Activated naive CD8-positive, alpha-beta T cell treated with anti-CD3 and anti-CD28 coated beads, Interleukin-2, amount 10 ng/mL, durations not matched to agents 7 days and 5 days (primary cell): ENCODE measurements around the gene TGFB1. TPM values are rescaled to one million over a fixed set of nuclear protein-coding genes. Genes with fewer than 3 reads are reported as not detected.

Experiments
- ATAC-seq: fragments of 150-1000 bp; cut with Tn5 transposase; one replicate; pipeline ENCODE4 v1.10.0; 2021; ENCODE audit warnings: low read depth, moderate library complexity
- POLR2A ChIA-PET: fragments of 350-600 bp; sonication (Branson Sonifier 250); formaldehyde crosslinking; loops from one replicate; lab custom pipeline; 2021; ENCODE audit warnings: antibody characterized with exemption; lab: Charles Lee
- DNase-seq: peaks from one replicate; pipeline ENCODE4 v3.0.0; 2021
- H3K27ac Mint-ChIP-seq: one replicate; pipeline ENCODE4 v1.8.0; 2022; ENCODE audit warnings: mild to moderate bottlenecking, mixed read lengths
- H3K27me3 Mint-ChIP-seq: one replicate; pipeline ENCODE4 v1.8.0; 2022; ENCODE audit warnings: mild to moderate bottlenecking, moderate library complexity, mixed read lengths
- H3K36me3 Mint-ChIP-seq: one replicate; pipeline ENCODE4 v1.8.0; 2021; ENCODE audit warnings: mild to moderate bottlenecking, mixed read lengths
- H3K4me1 Mint-ChIP-seq: one replicate; pipeline ENCODE4 v1.8.0; 2021; ENCODE audit warnings: mixed read lengths
- H3K4me3 Mint-ChIP-seq: one replicate; pipeline ENCODE4 v1.8.0; 2022; ENCODE audit warnings: mild to moderate bottlenecking, moderate library complexity, mixed read lengths
- H3K9me3 Mint-ChIP-seq: one replicate; pipeline ENCODE4 v1.8.0; 2021; ENCODE audit warnings: mixed read lengths
- total RNA-seq, 2 experiments: library from RNA; stranded (reverse); gene quantifications; one replicate each; pipeline ENCODE4 v1.2.3, GENCODE V29; 2021

TGFB1 gene
- total RNA-seq, 2 experiments from 2014 or later: 172 to 179 TPM

- ATAC-seq (no peak), DNase-seq (no peak)
- POLR2A ChIA-PET: interaction anchor here (0.7 to 4.4 kb wide), 13 partner anchors 11 to 184 kb away, joined by 3 to 64 read pairs (median 6); partner anchors contain the start of genes CCDC97, DMAC2, HNRNPUL1 and TGFB1
- Mint-ChIP-seq H3K4me1 (peaks cover 24% of the 10 kb centered on the region), H3K27ac (peak overlapping the region; percentile 99), H3K36me3 (peaks cover 10% of the 10 kb centered on the region), H3K9me3 (no peaks in the 10 kb centered on the region), H3K4me3 (peak overlapping the region; percentile 98), H3K27me3 (no peaks in the 10 kb centered on the region)
These were observed 11.0 kb upstream of the TGFB1 start for GRCh38 chr19:41364524-41365391.

- Mint-ChIP-seq H3K4me1 (peaks cover 25% of the 10 kb centered on the region), H3K27ac (peak within 1 kb of the TSS; percentile 99), H3K27me3 (no peaks in the 10 kb centered on the region), H3K4me3 (peak within 1 kb of the TSS; percentile 98), H3K9me3 (no peaks in the 10 kb centered on the region), H3K36me3 (peaks cover 11% of the 10 kb centered on the region)
- POLR2A ChIA-PET: interaction anchor here (0.6 to 4.4 kb wide), 17 partner anchors 10 to 185 kb away, joined by 3 to 64 read pairs (median 4); partner anchors contain the start of genes CCDC97, DMAC2, HNRNPUL1 and TGFB1
- DNase-seq (peak; percentile 96), ATAC-seq (peak; percentile 90)
These were observed 10.2 kb upstream of the TGFB1 start, which contains the start of gene B9D2 for GRCh38 chr19:41363753-41364523. TSS of gene B9D2 (minus strand) at chr19:41364149. CDS start at chr19:41363519, 630 bp downstream.

GRCh38 chr19:41363371-41363752 is 9.6 kb upstream of the TGFB1 start:
- Mint-ChIP-seq H3K4me3 (peak overlapping the region; percentile 98), H3K27ac (peak overlapping the region; percentile 99), H3K9me3 (no peaks in the 10 kb centered on the region), H3K36me3 (peaks cover 11% of the 10 kb centered on the region), H3K4me1 (peaks cover 28% of the 10 kb centered on the region), H3K27me3 (no peaks in the 10 kb centered on the region)
- ATAC-seq (no peak), DNase-seq (no peak)
- POLR2A ChIA-PET: interaction anchor here (0.6 to 4.4 kb wide), 14 partner anchors 10 to 168 kb away, joined by 3 to 64 read pairs (median 5); partner anchors contain the start of genes CCDC97, DMAC2, HNRNPUL1 and TGFB1

GRCh38 chr19:41362143-41362847 is 8.6 kb upstream of the TGFB1 start:
- DNase-seq (no peak), ATAC-seq (no peak)
- H3K4me3 Mint-ChIP-seq: peak overlapping the region; percentile 98
- no peaks in the 10 kb centered on the region for H3K9me3 Mint-ChIP-seq
- peak overlapping the region; percentile 99 for H3K27ac Mint-ChIP-seq
- H3K27me3 Mint-ChIP-seq: no peaks in the 10 kb centered on the region
- H3K36me3 Mint-ChIP-seq: peaks cover 11% of the 10 kb centered on the region
- H3K4me1 Mint-ChIP-seq: peaks cover 38% of the 10 kb centered on the region
- POLR2A ChIA-PET: interaction anchor here (0.8 to 4.4 kb wide), 4 partner anchors 9 to 77 kb away, joined by 3 to 64 read pairs (median 12); partner anchors contain the start of genes CCDC97, DMAC2 and TGFB1

- no peak for ATAC-seq
- no peak for DNase-seq
- peaks cover 8% of the 10 kb centered on the region for H3K36me3 Mint-ChIP-seq
- POLR2A ChIA-PET: interaction anchor here (0.6 to 1.0 kb wide), 2 partner anchors 24 to 155 kb away, joined by 3 read pairs; no protein-coding TSS in a partner anchor
- H3K9me3 Mint-ChIP-seq: no peaks in the 10 kb centered on the region
- peak overlapping the region; percentile 58 for H3K27ac Mint-ChIP-seq
- H3K4me3 Mint-ChIP-seq: no peak overlapping the region
- no peaks in the 10 kb centered on the region for H3K27me3 Mint-ChIP-seq
- H3K4me1 Mint-ChIP-seq: peaks cover 55% of the 10 kb centered on the region
These were observed 6.0 kb upstream of the TGFB1 start for GRCh38 chr19:41359741-41360140.

- Mint-ChIP-seq H3K27me3 (no peaks in the 10 kb centered on the region), H3K4me1 (peaks cover 52% of the 10 kb centered on the region), H3K27ac (peak overlapping the region; percentile 100), H3K36me3 (peaks cover 10% of the 10 kb centered on the region), H3K4me3 (peak overlapping the region; percentile 90), H3K9me3 (no peaks in the 10 kb centered on the region)
- ATAC-seq (no peak), DNase-seq (no peak)
- POLR2A ChIA-PET: interaction anchor here (0.9 to 2.6 kb wide), 8 partner anchors 8 to 174 kb away, joined by 3 to 8 read pairs (median 3); no protein-coding TSS in a partner anchor
These were observed 4.0 kb upstream of the TGFB1 start for GRCh38 chr19:41357746-41358145.

GRCh38 chr19:41356984-41357739 is 3.4 kb upstream of the TGFB1 start:
- Mint-ChIP-seq H3K27me3 (no peaks in the 10 kb centered on the region), H3K4me1 (peaks cover 47% of the 10 kb centered on the region), H3K27ac (peak overlapping the region; percentile 100), H3K36me3 (peaks cover 6% of the 10 kb centered on the region), H3K9me3 (no peaks in the 10 kb centered on the region), H3K4me3 (peak overlapping the region; percentile 90)
- DNase-seq (peak; percentile 54), ATAC-seq (peak; percentile 22)
- POLR2A ChIA-PET: interaction anchor here (0.6 to 6.9 kb wide), 10 partner anchors 8 to 409 kb away, joined by 3 to 64 read pairs (median 3); partner anchors contain the start of gene B9D2

- DNase-seq: peak; percentile 49
- peaks cover 49% of the 10 kb centered on the region for H3K4me1 Mint-ChIP-seq
- H3K27ac Mint-ChIP-seq: peak overlapping the region; percentile 100
These were observed 2.1 kb upstream of the TGFB1 start for GRCh38 chr19:41355802-41356201.

GRCh38 chr19:41355035-41355434 is 1.3 kb upstream of the TGFB1 start:
- Mint-ChIP-seq H3K36me3 (peaks cover 13% of the 10 kb centered on the region), H3K9me3 (no peaks in the 10 kb centered on the region), H3K4me1 (peaks cover 50% of the 10 kb centered on the region), H3K27ac (peak overlapping the region; percentile 100), H3K27me3 (no peaks in the 10 kb centered on the region), H3K4me3 (peak overlapping the region; percentile 90)
- DNase-seq (no peak), ATAC-seq (no peak)
- POLR2A ChIA-PET: interaction anchor here (0.6 to 6.9 kb wide), 10 partner anchors 10 to 221 kb away, joined by 3 to 64 read pairs (median 4); partner anchors contain the start of genes B9D2, CCDC97 and CEACAM21

More at GRCh38 chr19:41355802-41356201, 2.1 kb upstream of the TGFB1 start:
- peak overlapping the region; percentile 90 for H3K4me3 Mint-ChIP-seq
- POLR2A ChIA-PET: interaction anchor here (0.6 to 6.9 kb wide), 11 partner anchors 9 to 220 kb away, joined by 3 to 64 read pairs (median 4); partner anchors contain the start of genes B9D2, CCDC97 and CEACAM21
- no peak for ATAC-seq
- H3K27me3 Mint-ChIP-seq: no peaks in the 10 kb centered on the region
- H3K36me3 Mint-ChIP-seq: peaks cover 12% of the 10 kb centered on the region
- H3K9me3 Mint-ChIP-seq: no peaks in the 10 kb centered on the region

- ATAC-seq (no peak), DNase-seq (no peak)
- Mint-ChIP-seq H3K4me3 (peak overlapping the region; percentile 86), H3K9me3 (no peaks in the 10 kb centered on the region), H3K4me1 (peaks cover 52% of the 10 kb centered on the region), H3K27ac (peak overlapping the region; percentile 95), H3K36me3 (peaks cover 14% of the 10 kb centered on the region), H3K27me3 (no peaks in the 10 kb centered on the region)
- POLR2A ChIA-PET: interaction anchor here (1.1 to 6.9 kb wide), 4 partner anchors 10 to 221 kb away, joined by 4 to 64 read pairs (median 18); partner anchors contain the start of genes B9D2 and CEACAM21
These were observed 726 bp upstream of the TGFB1 start for GRCh38 chr19:41354343-41354953.
